ENCODE measurements around the gene SLC7A9. TPM values are rescaled to one million over a fixed set of nuclear protein-coding genes. Genes with fewer than 3 reads are reported as not detected.
A peak's percentile ranks its signal among the peaks of the same experiment; 100 is the strongest.
"Not testable (repeated sequence)": the region's sequence is repeated elsewhere in the genome, so short reads cannot be mapped to it uniquely, and the experiment has no call there.

SLC7A9 gene
- total RNA-seq, 1 donor from 2014 or later, result 0.64 TPM

DNA sequence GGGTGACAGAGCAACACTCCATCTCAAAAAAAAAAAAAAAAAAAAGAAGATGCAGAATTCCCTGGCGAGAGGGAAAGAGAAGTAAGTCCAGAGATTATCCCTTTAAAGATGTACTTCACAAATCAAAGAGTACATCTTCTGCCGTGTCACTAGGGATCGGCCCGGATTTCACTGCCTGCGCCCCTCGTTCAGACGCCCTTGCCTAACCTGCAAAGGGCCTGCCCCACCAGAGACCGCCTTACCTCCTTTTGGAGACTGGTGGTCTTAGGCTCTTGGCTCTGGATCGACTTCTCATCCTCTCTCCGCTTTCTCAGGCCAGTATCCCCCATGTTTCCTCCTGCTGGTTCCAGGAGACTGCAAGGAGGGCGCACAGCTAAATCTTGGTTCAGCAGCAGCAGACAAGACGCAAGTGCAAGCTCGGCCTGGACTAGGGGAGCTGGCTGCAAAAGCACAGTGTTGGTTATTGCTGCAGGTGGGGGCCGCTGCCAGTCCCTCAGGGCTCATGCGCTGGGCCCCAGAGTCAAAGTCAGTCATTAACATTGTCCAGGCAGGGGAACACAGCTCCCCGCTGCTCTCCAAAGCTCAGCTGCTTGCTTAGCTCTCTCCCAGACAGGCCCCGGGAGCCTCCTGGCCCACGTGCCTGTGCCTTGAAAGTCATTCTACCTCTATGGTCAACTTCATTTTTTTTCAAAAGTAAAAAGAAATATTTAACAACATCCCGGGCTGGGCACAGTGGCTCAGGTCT, 1.2 kb downstream of the SLC7A9 start:
- H3K27me3 Mint-ChIP-seq (ENCODE audit: unreplicated experiment), result no peaks in the 10 kb centered on the region
- no peaks in the 10 kb centered on the region for H3K36me3 Mint-ChIP-seq (ENCODE audit: unreplicated experiment)
- H3K4me1 Mint-ChIP-seq (ENCODE audit: low read depth, unreplicated experiment), result peaks cover 3% of the 10 kb centered on the region
- no peak overlapping the region for H3K27ac Mint-ChIP-seq (ENCODE audit: unreplicated experiment)
- no peak for DNase-seq
- TF ChIP-seq, protein P1, sequence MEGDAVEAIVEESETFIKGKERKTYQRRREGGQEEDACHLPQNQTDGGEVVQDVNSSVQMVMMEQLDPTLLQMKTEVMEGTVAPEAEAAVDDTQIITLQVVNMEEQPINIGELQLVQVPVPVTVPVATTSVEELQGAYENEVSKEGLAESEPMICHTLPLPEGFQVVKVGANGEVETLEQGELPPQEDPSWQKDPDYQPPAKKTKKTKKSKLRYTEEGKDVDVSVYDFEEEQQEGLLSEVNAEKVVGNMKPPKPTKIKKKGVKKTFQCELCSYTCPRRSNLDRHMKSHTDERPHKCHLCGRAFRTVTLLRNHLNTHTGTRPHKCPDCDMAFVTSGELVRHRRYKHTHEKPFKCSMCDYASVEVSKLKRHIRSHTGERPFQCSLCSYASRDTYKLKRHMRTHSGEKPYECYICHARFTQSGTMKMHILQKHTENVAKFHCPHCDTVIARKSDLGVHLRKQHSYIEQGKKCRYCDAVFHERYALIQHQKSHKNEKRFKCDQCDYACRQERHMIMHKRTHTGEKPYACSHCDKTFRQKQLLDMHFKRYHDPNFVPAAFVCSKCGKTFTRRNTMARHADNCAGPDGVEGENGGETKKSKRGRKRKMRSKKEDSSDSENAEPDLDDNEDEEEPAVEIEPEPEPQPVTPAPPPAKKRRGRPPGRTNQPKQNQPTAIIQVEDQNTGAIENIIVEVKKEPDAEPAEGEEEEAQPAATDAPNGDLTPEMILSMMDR (IDR thresholded peaks at IDR 0.05; ENCODE audit: partially characterized antibody, unreplicated experiment), result no peak
- H3K9me3 Mint-ChIP-seq (ENCODE audit: unreplicated experiment), result peaks cover 1% of the 10 kb centered on the region
- no peak overlapping the region for H3K4me3 Mint-ChIP-seq (ENCODE audit: unreplicated experiment)

DNA sequence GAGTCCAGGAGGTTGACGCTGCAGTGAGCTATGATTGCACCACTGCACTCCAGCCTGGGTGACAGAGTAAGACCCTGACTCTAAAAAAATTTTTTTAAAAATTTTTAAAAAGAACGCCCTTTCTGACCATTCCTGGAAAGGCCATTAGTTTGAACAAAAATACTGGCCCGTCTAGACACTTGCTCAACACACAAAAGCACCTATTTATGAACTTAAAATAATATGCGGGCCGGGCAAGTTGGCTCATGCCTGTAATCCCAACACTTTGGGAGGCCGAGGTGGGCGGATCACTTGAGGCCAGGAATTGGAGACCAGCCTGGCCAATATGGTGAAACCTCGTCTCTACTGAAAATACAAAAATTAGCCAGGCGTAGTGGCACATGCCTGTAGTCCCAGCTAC, 2.1 kb downstream of the SLC7A9 start:
- DNase-seq; H3K27me3 Mint-ChIP-seq (ENCODE audit: unreplicated experiment); H3K4me1 Mint-ChIP-seq (ENCODE audit: low read depth, unreplicated experiment); H3K27ac Mint-ChIP-seq (ENCODE audit: unreplicated experiment); H3K9me3 Mint-ChIP-seq (ENCODE audit: unreplicated experiment); H3K4me3 Mint-ChIP-seq (ENCODE audit: unreplicated experiment); H3K36me3 Mint-ChIP-seq (ENCODE audit: unreplicated experiment): not testable (repeated sequence)

DNA sequence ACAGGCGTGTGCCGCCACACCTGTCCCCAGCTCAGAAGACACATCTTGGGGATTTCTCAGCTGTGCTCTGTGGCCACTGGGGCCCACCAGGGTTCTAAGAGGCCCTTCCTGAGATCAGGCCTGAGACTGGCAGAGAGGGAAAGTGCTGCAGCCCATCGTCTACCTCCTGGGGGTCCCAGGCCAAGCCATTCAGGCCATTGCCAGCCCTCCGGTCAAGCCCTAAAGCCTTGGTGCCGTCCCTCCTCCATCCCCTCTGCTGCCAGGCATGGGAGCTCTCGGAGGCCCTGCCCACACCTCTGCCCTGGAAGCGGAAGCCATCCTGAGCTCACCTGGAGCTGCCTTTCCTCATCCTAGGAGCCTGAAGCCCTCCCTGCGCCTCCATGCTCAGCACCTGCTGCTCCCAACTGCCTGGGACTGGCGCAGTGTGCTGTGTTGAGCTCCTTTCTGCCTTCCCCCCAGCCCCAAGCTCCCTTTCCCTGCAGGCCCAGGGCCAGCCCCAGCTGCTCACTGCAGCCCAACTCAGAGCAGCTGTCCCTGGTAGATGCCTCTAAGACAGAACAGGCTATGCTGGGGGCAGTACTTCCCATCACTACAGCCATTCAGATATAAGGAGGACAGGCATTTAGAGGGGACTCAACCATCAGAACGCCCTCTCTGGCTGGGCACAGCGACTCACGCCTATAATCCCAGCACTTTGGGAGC, 2.9 kb downstream of the SLC7A9 start:
- H3K4me3 Mint-ChIP-seq (ENCODE audit: unreplicated experiment), result no peak overlapping the region
- H3K27ac Mint-ChIP-seq (ENCODE audit: unreplicated experiment), result peak overlapping the region; percentile 48
- peaks cover 3% of the 10 kb centered on the region for H3K4me1 Mint-ChIP-seq (ENCODE audit: low read depth, unreplicated experiment)
- H3K9me3 Mint-ChIP-seq (ENCODE audit: unreplicated experiment), result peaks cover 1% of the 10 kb centered on the region
- no peaks in the 10 kb centered on the region for H3K27me3 Mint-ChIP-seq (ENCODE audit: unreplicated experiment)
- no peaks in the 10 kb centered on the region for H3K36me3 Mint-ChIP-seq (ENCODE audit: unreplicated experiment)
- DNase-seq, result no peak
- TF ChIP-seq, protein P1 (IDR thresholded peaks at IDR 0.05; ENCODE audit: partially characterized antibody, unreplicated experiment), result no peak

DNA sequence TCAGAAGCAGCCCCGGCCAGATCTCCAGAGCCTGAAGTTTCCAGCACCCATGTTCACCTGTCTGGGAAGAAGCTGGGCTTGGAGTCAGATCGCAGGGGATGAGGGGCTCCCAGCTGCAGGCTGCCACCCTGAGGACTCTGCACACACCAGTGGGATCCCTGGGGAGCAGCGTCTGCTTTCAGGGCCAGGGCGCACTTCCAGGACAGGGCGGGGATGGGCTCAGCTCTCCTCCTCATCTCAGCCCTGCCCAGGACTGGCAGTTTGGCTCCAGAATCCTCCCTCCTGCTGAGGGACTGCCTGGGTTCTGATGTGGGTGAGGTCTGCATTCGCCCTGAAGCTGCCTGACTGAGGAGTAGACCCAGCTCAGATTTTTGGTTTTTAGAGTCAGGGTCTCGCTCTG, 3.5 kb downstream of the SLC7A9 start:
- Mint-ChIP-seq H3K27ac (ENCODE audit: unreplicated experiment) (no peak overlapping the region), H3K4me1 (ENCODE audit: low read depth, unreplicated experiment) (peaks cover 3% of the 10 kb centered on the region), H3K4me3 (ENCODE audit: unreplicated experiment) (no peak overlapping the region), H3K36me3 (ENCODE audit: unreplicated experiment) (no peaks in the 10 kb centered on the region), H3K9me3 (ENCODE audit: unreplicated experiment) (peaks cover 1% of the 10 kb centered on the region), H3K27me3 (ENCODE audit: unreplicated experiment) (no peaks in the 10 kb centered on the region)
- DNase-seq, result no peak
- TF ChIP-seq, protein P1 (IDR thresholded peaks at IDR 0.05; ENCODE audit: partially characterized antibody, unreplicated experiment), result no peak

DNA sequence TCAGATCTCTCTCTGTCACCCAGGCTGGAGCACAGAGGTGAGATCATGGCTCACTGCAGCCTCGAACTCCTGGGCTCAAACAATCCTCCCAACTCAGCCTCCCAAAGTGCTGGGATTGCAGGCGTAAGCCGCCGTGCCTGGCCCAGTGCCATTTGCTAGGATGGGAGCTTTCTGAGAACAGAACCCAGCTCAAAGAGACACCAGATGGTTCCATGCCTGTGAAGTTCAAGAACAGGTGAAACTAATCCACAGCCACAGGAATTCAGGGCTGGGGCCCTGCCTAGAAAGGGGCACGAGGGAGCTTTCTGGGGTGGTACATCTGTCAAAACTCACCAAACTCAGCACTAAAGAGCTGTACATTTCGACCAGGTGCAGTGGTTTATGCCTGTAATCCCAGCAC, 4.2 kb downstream of the SLC7A9 start:
- H3K36me3 Mint-ChIP-seq (ENCODE audit: unreplicated experiment), result no peaks in the 10 kb centered on the region

More for the DNA sequence above, 4.2 kb downstream of the SLC7A9 start:
- Mint-ChIP-seq H3K27ac (ENCODE audit: unreplicated experiment) (no peak overlapping the region), H3K27me3 (ENCODE audit: unreplicated experiment) (no peaks in the 10 kb centered on the region), H3K9me3 (ENCODE audit: unreplicated experiment) (peaks cover 1% of the 10 kb centered on the region), H3K4me1 (ENCODE audit: low read depth, unreplicated experiment) (peaks cover 3% of the 10 kb centered on the region), H3K4me3 (ENCODE audit: unreplicated experiment) (no peak overlapping the region)
- no peak for DNase-seq
- TF ChIP-seq, protein P1 (IDR thresholded peaks at IDR 0.05; ENCODE audit: partially characterized antibody, unreplicated experiment), result no peak
